ENCODE results near the gene SS18. TPM values are rescaled to one million over a fixed set of nuclear protein-coding genes. Genes with fewer than 3 reads are reported as not detected.

The SS18 gene
- total RNA-seq, 2 donors from 2014 or later, result 51.8 to 65.5 TPM

DNA sequence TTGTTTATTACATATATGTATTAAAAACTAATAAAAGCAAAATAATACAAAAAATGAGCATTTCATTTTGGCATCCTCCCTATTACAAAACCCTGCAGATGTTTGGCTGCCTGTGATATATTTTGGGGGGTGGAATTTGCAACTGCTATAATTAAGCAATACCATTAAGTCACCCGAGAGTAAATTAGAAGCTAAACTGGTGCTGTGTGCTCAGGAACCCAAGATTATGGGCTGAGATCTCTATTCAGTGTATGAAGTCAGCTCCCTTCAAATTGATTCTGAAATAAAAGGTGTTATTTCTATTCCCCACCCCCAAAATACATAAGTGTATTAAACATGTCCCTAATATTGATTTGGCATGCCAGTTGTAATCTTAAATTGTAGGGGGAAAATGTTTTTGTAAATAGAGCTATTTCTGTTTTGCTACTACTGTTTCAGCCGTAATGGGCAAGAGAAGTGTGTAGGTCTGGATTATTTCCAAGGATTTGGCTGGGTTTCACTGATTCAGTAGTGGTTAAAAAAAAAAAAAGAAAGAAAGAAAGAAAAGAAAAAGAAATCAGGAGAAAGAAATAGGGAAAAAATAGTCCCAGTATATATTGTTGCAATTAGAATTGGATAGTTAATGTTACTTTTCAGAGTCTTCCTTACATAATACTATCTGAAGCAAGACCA lies 110.9 kb downstream of the SS18 start:
- Mint-ChIP-seq H3K27ac (no peak overlapping the region), H3K4me3 (no peak overlapping the region), H3K27me3 (no peaks in the 10 kb centered on the region), H3K36me3 (ENCODE audit: low read depth) (no peaks in the 10 kb centered on the region), H3K4me1 (peaks cover 4% of the 10 kb centered on the region)
- no peaks in the 10 kb centered on the region for H3K9me3 ChIP-seq (ENCODE audit: control insufficient read depth, low read length, poor library complexity, severe bottlenecking)
- DNase-seq, result no peak
- no peak for ATAC-seq

DNA sequence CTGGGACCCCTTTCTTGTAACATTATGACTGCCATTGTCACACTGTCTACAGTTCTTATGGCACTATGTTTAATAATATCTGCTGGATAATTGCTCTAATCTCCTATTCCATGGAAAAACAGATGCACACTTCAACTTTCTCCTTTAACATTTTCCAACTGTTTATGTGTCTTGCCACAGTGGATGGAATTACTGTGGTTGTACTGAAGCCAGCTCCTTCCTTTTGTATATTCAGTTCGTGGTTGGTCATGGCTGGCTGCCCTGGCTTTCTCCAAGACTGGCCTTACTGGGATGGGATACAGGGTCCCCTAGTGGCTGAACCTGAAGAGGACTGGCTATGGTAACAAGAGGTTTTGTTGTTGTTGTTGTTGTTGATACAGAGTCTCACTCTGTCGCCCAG lies 113.9 kb downstream of the SS18 start:
- ATAC-seq (no peak), DNase-seq (no peak)
- Mint-ChIP-seq H3K27ac (no peak overlapping the region), H3K27me3 (no peaks in the 10 kb centered on the region), H3K4me3 (no peak overlapping the region), H3K4me1 (peaks cover 4% of the 10 kb centered on the region), H3K36me3 (ENCODE audit: low read depth) (no peaks in the 10 kb centered on the region)
- H3K9me3 ChIP-seq (ENCODE audit: control insufficient read depth, low read length, poor library complexity, severe bottlenecking), result no peaks in the 10 kb centered on the region

DNA sequence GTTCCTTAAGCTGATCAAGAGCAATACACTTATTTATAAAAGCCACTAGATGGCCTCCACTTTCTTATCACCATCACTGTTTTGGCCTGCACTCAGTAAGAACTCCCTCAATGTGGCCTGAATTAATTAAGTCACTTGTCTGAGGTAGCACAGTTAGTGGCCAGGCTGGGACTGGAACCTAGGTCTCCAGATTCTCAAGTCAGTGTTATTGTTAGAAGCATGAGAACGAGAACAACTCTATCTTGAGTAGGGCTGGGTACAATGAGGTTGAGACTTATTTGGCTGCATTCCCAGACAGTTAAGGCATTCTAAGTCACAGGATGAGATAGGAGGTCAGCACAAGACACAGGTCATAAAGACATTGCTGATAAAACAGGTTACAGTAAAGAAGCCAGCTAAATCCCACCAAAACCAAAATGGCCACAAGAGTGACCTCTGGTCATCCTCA lies 115.8 kb downstream of the SS18 start:
- Mint-ChIP-seq H3K27me3 (no peaks in the 10 kb centered on the region), H3K27ac (no peak overlapping the region), H3K4me1 (peaks cover 4% of the 10 kb centered on the region), H3K36me3 (ENCODE audit: low read depth) (no peaks in the 10 kb centered on the region), H3K4me3 (no peak overlapping the region)
- no peaks in the 10 kb centered on the region for H3K9me3 ChIP-seq (ENCODE audit: control insufficient read depth, low read length, poor library complexity, severe bottlenecking)
- ATAC-seq (no peak), DNase-seq (no peak)

Other genes starting within 250 kb of the SS18 start
- under 1 TPM; 0.42 to 0.52 TPM for gene PSMA8, start 43.3 kb upstream of the SS18 start, total RNA-seq
- gene TAF4B, start 135.8 kb upstream of the SS18 start, total RNA-seq, result 10 to 100 TPM in 1 of 2 donors, 1 to 10 TPM in 1; 9.2 to 10.4 TPM

All from T-helper 17 cell (primary cell).